ENCODE results near the gene KLRC3.
"Not testable (repeated sequence)": the region's sequence is repeated elsewhere in the genome, so short reads cannot be mapped to it uniquely, and the experiment has no call there.

The KLRC3 gene

DNA sequence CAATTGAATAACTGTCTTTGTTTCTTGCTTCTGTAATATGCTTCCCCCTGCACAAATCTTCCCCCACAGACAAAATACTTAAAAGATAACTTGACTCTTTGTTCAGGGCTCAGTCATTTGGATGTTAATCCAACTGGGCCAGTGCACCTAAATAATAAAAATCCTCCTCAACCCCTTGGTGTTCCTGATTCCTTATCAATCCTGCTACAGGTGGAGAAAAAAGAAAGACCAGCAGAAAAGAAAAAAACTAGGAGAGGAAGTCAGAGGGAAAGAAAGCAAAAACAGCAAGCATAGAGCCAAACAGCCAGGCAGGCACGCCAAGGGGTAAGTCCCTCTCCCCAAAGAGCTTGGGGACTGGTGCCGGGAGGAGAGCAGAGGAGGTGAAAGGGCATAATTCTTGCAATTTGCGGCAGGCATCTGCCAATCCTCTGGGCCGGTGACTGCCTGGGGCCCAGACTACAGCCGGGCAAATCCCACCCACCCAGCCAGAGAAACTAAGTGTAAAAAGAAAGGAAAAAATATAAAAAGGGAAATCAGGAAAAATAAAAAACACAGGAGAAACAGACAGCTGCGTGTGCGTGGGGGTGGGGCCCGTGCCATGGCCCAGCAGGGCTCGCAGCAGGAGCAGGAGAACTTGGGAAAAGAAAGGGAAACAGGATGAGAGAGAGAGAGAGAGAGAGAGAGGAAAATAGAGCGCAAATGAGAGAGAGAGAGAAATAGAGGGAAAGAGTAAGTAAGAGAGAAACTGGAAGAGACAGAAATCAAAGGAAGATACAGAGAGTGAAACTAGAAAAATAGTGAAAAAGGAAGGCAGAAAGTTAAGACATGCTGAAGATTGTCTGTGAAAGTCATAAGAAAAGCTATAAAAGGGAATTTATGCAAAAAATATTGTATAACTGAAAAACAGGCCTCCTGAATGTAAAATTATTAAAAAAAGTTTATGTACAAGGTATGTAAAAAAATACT is 51.9 kb downstream of the KLRC3 start:
- H3K9me3 ChIP-seq (ENCODE audit: control insufficient read depth, insufficient read depth, low read length) = no peaks in the 10 kb centered on the region

DNA sequence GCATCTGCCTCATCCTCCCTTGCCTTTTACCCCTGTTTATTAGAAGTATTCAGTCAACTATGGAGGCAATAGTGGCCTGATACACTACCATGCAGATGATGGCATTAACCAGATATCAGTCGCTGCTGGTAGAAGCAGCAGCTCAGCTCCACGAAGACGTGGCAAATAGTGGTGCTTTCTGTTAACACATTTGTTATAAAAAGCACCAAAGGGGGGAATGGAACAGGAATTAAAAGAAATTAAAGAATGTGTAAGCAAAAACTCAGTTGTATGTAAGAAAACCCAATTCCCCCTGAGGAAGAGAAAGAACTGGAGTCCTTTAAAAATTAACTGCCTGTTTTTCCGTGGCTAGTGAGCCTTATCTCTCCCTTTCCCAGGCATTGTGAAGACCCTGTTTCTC is 52.7 kb downstream of the KLRC3 start:
- not testable (repeated sequence) for H3K9ac ChIP-seq (ENCODE audit: low read depth, low read length); H3K36me3 ChIP-seq (ENCODE audit: insufficient read depth, low read length); H3K9me3 ChIP-seq (ENCODE audit: control insufficient read depth, insufficient read depth, low read length)
- H3K4me1 ChIP-seq (ENCODE audit: insufficient read depth, low read length) = peaks cover 37% of the 10 kb centered on the region

More for the DNA sequence above, 51.9 kb downstream of the KLRC3 start:
- H3K36me3 ChIP-seq (ENCODE audit: insufficient read depth, low read length) = no peaks in the 10 kb centered on the region
- H3K9ac ChIP-seq (ENCODE audit: low read depth, low read length) = no peak overlapping the region
- H3K4me1 ChIP-seq (ENCODE audit: insufficient read depth, low read length) = peaks cover 32% of the 10 kb centered on the region

GRCh38 chr12:10366875-10367274 is 53.5 kb downstream of the KLRC3 start:
- H3K4me1 ChIP-seq (ENCODE audit: insufficient read depth, low read length) = peaks cover 37% of the 10 kb centered on the region
- no peak overlapping the region for H3K9ac ChIP-seq (ENCODE audit: low read depth, low read length)
- no peaks in the 10 kb centered on the region for H3K36me3 ChIP-seq (ENCODE audit: insufficient read depth, low read length)
- no peaks in the 10 kb centered on the region for H3K9me3 ChIP-seq (ENCODE audit: control insufficient read depth, insufficient read depth, low read length)

- Histone ChIP-seq H3K9ac (ENCODE audit: low read depth, low read length) (peak overlapping the region; percentile 91), H3K9me3 (ENCODE audit: control insufficient read depth, insufficient read depth, low read length) (no peaks in the 10 kb centered on the region), H3K4me1 (ENCODE audit: insufficient read depth, low read length) (peaks cover 40% of the 10 kb centered on the region), H3K36me3 (ENCODE audit: insufficient read depth, low read length) (no peaks in the 10 kb centered on the region)
These were observed 54.5 kb downstream of the KLRC3 start for GRCh38 chr12:10365696-10366405.

DNA sequence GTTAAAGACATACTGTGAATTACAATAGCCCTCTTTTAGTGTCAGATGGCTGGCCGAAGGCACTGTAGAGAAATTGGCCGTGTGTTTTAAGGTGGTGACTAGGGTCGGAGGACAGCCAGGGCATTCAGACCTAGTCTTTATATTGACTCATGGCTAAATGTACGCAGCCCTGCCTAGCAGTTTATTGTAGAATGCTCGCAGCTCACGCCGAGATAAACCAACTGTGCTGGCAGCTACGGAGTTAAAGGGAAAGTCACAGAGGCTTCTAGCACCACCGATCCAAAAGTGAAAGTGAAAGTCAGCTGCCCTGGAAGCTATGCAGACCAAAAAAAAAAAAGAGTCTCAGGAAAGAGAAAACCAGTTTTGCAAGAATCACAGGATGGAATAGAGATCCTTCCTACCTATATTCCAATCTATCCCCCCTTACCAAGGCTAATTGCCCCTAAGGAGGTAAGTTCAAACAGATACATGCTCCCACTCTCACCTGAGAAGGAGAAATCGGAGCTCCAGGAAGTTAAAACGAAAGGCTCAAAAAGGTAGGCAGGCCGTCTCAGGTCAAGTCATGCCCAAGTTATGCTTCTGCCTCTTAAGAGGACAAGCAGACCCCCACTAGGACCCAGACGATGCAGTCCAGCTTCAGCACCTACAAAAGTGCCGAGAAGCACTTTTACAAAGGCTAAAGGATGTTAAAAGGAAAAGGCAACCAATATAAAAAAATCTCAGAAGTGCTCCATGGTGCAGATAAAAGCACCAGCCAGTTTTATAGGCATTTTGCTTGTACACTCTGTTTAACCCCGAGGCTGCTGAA is 55.4 kb downstream of the KLRC3 start:
- Histone ChIP-seq H3K36me3 (ENCODE audit: insufficient read depth, low read length) (no peaks in the 10 kb centered on the region), H3K9me3 (ENCODE audit: control insufficient read depth, insufficient read depth, low read length) (no peaks in the 10 kb centered on the region), H3K4me1 (ENCODE audit: insufficient read depth, low read length) (peaks cover 37% of the 10 kb centered on the region), H3K9ac (ENCODE audit: low read depth, low read length) (peak overlapping the region; percentile 91)

DNA sequence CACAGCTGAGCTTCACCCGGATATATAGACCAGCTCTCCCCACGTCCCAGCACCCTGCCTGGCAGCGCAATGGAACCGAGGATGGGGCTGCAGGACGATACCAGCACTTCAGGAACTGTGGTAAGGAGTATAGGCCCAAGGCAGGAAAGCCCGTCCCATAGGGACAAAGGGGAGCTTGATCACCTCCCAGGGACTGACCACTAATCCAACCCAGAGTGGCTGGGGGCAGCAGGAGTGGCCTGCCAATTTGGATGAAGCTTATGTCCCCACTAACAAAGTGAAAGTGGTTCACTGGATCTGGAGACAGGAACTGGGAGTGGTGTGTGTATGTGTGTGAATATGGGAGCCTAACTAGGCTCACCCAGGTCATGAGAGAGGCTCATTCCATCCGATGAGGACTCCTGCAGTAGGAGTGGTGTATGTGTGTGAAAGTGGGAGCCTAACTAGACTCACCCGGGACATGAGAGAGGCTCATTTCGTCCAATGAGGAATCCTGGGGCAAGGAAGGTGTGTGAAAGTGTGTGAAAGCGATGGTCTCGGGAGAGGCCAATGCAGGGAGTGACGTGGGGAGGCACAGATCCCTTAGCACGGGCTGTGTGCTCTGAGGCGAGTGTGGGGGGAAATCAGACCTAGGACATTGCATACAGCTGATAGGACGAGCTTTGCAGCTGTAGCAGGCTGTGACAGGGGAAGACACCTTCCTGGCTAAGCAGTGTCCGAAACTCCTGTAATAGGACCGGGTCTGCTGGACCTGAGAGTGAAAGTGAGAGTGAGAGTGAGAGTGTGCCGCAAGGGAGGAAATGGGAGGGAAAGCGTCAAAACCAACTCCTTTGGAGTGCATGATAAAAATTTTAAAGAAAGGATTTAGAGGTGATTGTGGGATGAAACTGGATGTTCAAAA is 56.2 kb downstream of the KLRC3 start:
- H3K9ac ChIP-seq (ENCODE audit: low read depth, low read length) = peak overlapping the region; percentile 91
- peaks cover 2% of the 10 kb centered on the region; the same call in 1 of the 2 replicates for H3K9me3 ChIP-seq (ENCODE audit: control insufficient read depth, insufficient read depth, low read length)
- H3K36me3 ChIP-seq (ENCODE audit: insufficient read depth, low read length) = no peaks in the 10 kb centered on the region
- peaks cover 37% of the 10 kb centered on the region for H3K4me1 ChIP-seq (ENCODE audit: insufficient read depth, low read length)

DNA sequence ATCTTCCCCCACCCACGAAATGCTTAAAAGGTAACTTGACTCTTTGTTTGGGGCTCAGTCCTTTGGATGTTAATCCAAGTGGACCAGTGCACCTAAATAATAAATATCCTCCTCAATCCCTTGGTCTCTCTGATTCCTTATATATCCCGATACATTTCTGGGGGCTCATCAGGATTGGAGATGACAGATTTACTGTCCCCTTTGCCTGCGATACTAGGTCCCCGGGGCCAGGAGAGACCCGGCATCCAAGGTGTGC is 56.8 kb downstream of the KLRC3 start:
- Histone ChIP-seq H3K9ac (ENCODE audit: low read depth, low read length) (peak overlapping the region; percentile 91), H3K9me3 (ENCODE audit: control insufficient read depth, insufficient read depth, low read length) (peaks cover 7% of the 10 kb centered on the region; the same call in 1 of the 2 replicates), H3K36me3 (ENCODE audit: insufficient read depth, low read length) (no peaks in the 10 kb centered on the region), H3K4me1 (ENCODE audit: insufficient read depth, low read length) (peaks cover 37% of the 10 kb centered on the region)

GRCh38 chr12:10362828-10363657 is 57.4 kb downstream of the KLRC3 start:
- Histone ChIP-seq H3K36me3 (ENCODE audit: insufficient read depth, low read length) (no peaks in the 10 kb centered on the region), H3K9ac (ENCODE audit: low read depth, low read length) (peak overlapping the region; percentile 91), H3K4me1 (ENCODE audit: insufficient read depth, low read length) (peaks cover 37% of the 10 kb centered on the region)

GRCh38 chr12:10362325-10362724 is 58.1 kb downstream of the KLRC3 start:
- Histone ChIP-seq H3K4me1 (ENCODE audit: insufficient read depth, low read length) (peaks cover 37% of the 10 kb centered on the region), H3K9me3 (ENCODE audit: control insufficient read depth, insufficient read depth, low read length) (peaks cover 7% of the 10 kb centered on the region; the same call in 1 of the 2 replicates), H3K9ac (ENCODE audit: low read depth, low read length) (peak overlapping the region; percentile 91), H3K36me3 (ENCODE audit: insufficient read depth, low read length) (no peaks in the 10 kb centered on the region)

More at GRCh38 chr12:10362828-10363657, 57.4 kb downstream of the KLRC3 start:
- peaks cover 7% of the 10 kb centered on the region; the same call in 1 of the 2 replicates for H3K9me3 ChIP-seq (ENCODE audit: control insufficient read depth, insufficient read depth, low read length)
